ENCODE results near the gene LIN9.

Gene LIN9

GRCh38 chr1:226318471-226318870 is 9.5 kb upstream of the LIN9 start:
- no peak for DNase-seq (ENCODE audit: low spot score)

GRCh38 chr1:226314055-226314454 is 5.1 kb upstream of the LIN9 start:
- DNase-seq (ENCODE audit: low spot score), result no peak

- DNase-seq (ENCODE audit: low spot score), result no peak
Measured at GRCh38 chr1:226312065-226312464, 3.1 kb upstream of the LIN9 start.

GRCh38 chr1:226311376-226311775 is 2.4 kb upstream of the LIN9 start:
- no peak for DNase-seq (ENCODE audit: low spot score)

- no peak for DNase-seq (ENCODE audit: low spot score)
Measured at GRCh38 chr1:226310637-226311195, 1.8 kb upstream of the LIN9 start.

- no peak for DNase-seq (ENCODE audit: low spot score)
Measured at GRCh38 chr1:226310245-226310540, 1.2 kb upstream of the LIN9 start.

GRCh38 chr1:226309398-226310244 is 657 bp upstream of the LIN9 start:
- peak; percentile 81 for DNase-seq (ENCODE audit: low spot score)

GRCh38 chr1:226308166-226308722 is 720 bp downstream of the LIN9 start:
- no peak for DNase-seq (ENCODE audit: low spot score)

GRCh38 chr1:226306425-226306824 is 2.5 kb downstream of the LIN9 start:
- DNase-seq (ENCODE audit: low spot score), result no peak

GRCh38 chr1:226305184-226305583 is 3.8 kb downstream of the LIN9 start:
- no peak for DNase-seq (ENCODE audit: low spot score)

GRCh38 chr1:226304291-226304955 is 4.5 kb downstream of the LIN9 start:
- DNase-seq (ENCODE audit: low spot score), result no peak

- no peak for DNase-seq (ENCODE audit: low spot score)
Measured at GRCh38 chr1:226302731-226303130, 6.2 kb downstream of the LIN9 start.

- no peak for DNase-seq (ENCODE audit: low spot score)
Measured at GRCh38 chr1:226296911-226297310, 12.1 kb downstream of the LIN9 start.

- no peak for DNase-seq (ENCODE audit: low spot score)
Measured at GRCh38 chr1:226293553-226293920, 15.4 kb downstream of the LIN9 start.

- DNase-seq (ENCODE audit: low spot score), result no peak
Measured at GRCh38 chr1:226292874-226293552, 16.0 kb downstream of the LIN9 start.

GRCh38 chr1:226287587-226287986 is 21.4 kb downstream of the LIN9 start:
- DNase-seq (ENCODE audit: low spot score), result no peak

GRCh38 chr1:226281058-226281457 is 27.9 kb downstream of the LIN9 start:
- DNase-seq (ENCODE audit: low spot score), result no peak

GRCh38 chr1:226279498-226279897 is 29.5 kb downstream of the LIN9 start:
- no peak for DNase-seq (ENCODE audit: low spot score)

GRCh38 chr1:226277897-226278296 is 31.1 kb downstream of the LIN9 start:
- DNase-seq (ENCODE audit: low spot score), result no peak

- no peak for DNase-seq (ENCODE audit: low spot score)
Measured at GRCh38 chr1:226276987-226277386, 32.0 kb downstream of the LIN9 start.

- no peak for DNase-seq (ENCODE audit: low spot score)
Measured at GRCh38 chr1:226276077-226276682, 32.8 kb downstream of the LIN9 start.

- DNase-seq (ENCODE audit: low spot score), result no peak
Measured at GRCh38 chr1:226274138-226274537, 34.8 kb downstream of the LIN9 start.

Data from left forelimb (tissue), 1 donor.